ENCODE measurements around the gene SGMS1.

Gene SGMS1

DNA sequence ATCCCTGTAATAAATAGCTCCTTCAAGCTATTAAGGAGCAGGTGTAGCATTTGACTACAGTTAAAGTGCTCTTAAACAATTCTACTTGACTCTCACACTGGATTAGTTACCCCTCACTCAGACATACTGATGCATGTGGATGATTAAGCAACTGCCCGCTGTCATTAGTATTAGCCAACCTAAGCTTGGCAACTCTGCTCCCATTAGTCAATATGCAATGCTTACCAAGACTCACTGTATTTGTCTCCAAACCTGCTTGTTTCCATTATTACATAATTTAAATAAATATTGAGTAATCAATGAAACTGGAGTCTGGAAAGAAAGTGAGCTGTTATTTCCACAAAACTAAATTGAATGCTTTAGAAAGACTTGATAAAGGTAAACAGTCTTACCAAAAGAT, 228.5 kb downstream of the SGMS1 start:
- Histone ChIP-seq H3K36me3 (ENCODE audit: insufficient read depth, low read length) (no peaks in the 10 kb centered on the region), H3K4me1 (ENCODE audit: insufficient read depth, low read length, severe bottlenecking) (no peaks in the 10 kb centered on the region), H3K79me2 (ENCODE audit: insufficient read depth, low read length) (no peaks in the 10 kb centered on the region), H3K27ac (ENCODE audit: low read depth, low read length, poor library complexity, severe bottlenecking) (no peak overlapping the region), H3K9ac (ENCODE audit: low read length) (no peak overlapping the region), H3K27me3 (ENCODE audit: insufficient read depth, low read length) (no peaks in the 10 kb centered on the region), H3K9me2 (ENCODE audit: low read depth, low read length) (no peaks in the 10 kb centered on the region), H3K9me3 (ENCODE audit: low read length) (no peaks in the 10 kb centered on the region), H4K20me1 (ENCODE audit: insufficient read depth, low read length) (no peaks in the 10 kb centered on the region), H3K4me3 (ENCODE audit: low read depth, low read length, poor library complexity, severe bottlenecking) (no peak overlapping the region), H3K4me2 (ENCODE audit: low read length) (no peak overlapping the region), H2AFZ (ENCODE audit: low read length) (no peak overlapping the region), H3F3A (ENCODE audit: insufficient read depth, low read length) (no peaks in the 10 kb centered on the region)
- TF ChIP-seq, protein P1, sequence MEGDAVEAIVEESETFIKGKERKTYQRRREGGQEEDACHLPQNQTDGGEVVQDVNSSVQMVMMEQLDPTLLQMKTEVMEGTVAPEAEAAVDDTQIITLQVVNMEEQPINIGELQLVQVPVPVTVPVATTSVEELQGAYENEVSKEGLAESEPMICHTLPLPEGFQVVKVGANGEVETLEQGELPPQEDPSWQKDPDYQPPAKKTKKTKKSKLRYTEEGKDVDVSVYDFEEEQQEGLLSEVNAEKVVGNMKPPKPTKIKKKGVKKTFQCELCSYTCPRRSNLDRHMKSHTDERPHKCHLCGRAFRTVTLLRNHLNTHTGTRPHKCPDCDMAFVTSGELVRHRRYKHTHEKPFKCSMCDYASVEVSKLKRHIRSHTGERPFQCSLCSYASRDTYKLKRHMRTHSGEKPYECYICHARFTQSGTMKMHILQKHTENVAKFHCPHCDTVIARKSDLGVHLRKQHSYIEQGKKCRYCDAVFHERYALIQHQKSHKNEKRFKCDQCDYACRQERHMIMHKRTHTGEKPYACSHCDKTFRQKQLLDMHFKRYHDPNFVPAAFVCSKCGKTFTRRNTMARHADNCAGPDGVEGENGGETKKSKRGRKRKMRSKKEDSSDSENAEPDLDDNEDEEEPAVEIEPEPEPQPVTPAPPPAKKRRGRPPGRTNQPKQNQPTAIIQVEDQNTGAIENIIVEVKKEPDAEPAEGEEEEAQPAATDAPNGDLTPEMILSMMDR (IDR thresholded peaks at IDR 0.05; ENCODE audit: low read length): no peak
- TF ChIP-seq EZH2 (IDR thresholded peaks at IDR 0.05; ENCODE audit: borderline replicate concordance, low read length): no peak

DNA sequence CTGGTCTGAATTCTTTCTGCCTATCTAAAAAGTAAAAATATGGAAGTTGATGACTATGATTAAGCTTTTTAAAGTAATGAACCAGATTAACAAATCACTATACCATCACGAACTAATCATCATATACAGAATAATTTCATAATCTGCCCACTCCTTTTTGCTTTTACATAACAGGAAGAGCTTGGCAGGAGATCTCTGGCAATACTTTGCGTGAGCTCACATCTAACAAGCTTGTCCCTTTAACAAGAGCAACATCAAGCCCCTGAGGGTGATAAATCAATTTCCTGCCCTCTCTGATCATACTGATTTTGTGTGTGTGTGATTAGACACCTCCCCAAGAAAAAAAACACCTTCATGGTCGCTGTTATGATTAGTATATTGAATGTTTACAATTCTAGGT, 228.9 kb downstream of the SGMS1 start:
- no peak overlapping the region for H2AFZ ChIP-seq (ENCODE audit: low read length)
- H3K4me3 ChIP-seq (ENCODE audit: low read depth, low read length, poor library complexity, severe bottlenecking): no peak overlapping the region
- H3K79me2 ChIP-seq (ENCODE audit: insufficient read depth, low read length): no peaks in the 10 kb centered on the region
- no peaks in the 10 kb centered on the region for H3F3A ChIP-seq (ENCODE audit: insufficient read depth, low read length)
- H3K27me3 ChIP-seq (ENCODE audit: insufficient read depth, low read length): no peaks in the 10 kb centered on the region
- H3K4me1 ChIP-seq (ENCODE audit: insufficient read depth, low read length, severe bottlenecking): no peaks in the 10 kb centered on the region
- no peaks in the 10 kb centered on the region for H3K9me2 ChIP-seq (ENCODE audit: low read depth, low read length)
- no peaks in the 10 kb centered on the region for H4K20me1 ChIP-seq (ENCODE audit: insufficient read depth, low read length)
- H3K4me2 ChIP-seq (ENCODE audit: low read length): no peak overlapping the region
- H3K36me3 ChIP-seq (ENCODE audit: insufficient read depth, low read length): no peaks in the 10 kb centered on the region
- H3K9ac ChIP-seq (ENCODE audit: low read length): no peak overlapping the region
- no peaks in the 10 kb centered on the region for H3K9me3 ChIP-seq (ENCODE audit: low read length)
- H3K27ac ChIP-seq (ENCODE audit: low read depth, low read length, poor library complexity, severe bottlenecking): no peak overlapping the region
- no peak for TF ChIP-seq EZH2 (IDR thresholded peaks at IDR 0.05; ENCODE audit: borderline replicate concordance, low read length)
- TF ChIP-seq, protein P1 (IDR thresholded peaks at IDR 0.05; ENCODE audit: low read length): no peak

DNA sequence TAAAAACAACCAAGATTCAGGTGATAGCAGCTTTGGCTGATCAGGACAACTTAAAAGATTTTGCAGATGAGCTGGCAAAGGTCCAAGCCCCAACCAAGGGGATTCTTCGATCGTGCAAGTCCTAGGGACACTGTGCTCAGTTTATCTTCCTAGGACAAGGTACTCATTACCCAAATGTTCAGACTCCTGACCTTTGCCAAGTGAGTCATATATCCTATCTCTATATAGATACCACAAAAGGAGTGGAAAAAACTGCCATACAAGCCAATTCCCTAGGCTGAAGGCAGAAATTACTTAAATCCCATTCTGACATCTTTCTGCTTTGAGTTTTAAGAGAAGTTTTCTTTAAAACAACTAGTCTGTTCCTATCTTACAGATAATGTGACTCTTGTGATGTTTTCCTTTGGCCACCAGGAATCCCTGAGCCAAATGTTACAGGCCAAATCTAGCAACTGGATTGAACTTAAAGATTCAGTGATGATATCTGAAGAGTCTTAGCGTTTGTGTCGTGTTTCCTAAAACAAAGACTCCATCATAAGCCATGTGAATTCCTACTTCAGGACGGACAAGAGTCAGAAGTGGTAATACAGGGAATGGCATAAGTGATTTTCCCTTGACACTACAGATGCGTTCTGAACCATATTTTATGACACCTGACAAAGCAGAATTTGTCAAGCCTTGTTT, 229.8 kb downstream of the SGMS1 start:
- Histone ChIP-seq H4K20me1 (ENCODE audit: insufficient read depth, low read length) (no peaks in the 10 kb centered on the region), H3K9ac (ENCODE audit: low read length) (no peak overlapping the region), H3K4me2 (ENCODE audit: low read length) (no peak overlapping the region), H3K27ac (ENCODE audit: low read depth, low read length, poor library complexity, severe bottlenecking) (no peak overlapping the region), H3K9me3 (ENCODE audit: low read length) (no peaks in the 10 kb centered on the region), H3K4me1 (ENCODE audit: insufficient read depth, low read length, severe bottlenecking) (no peaks in the 10 kb centered on the region), H2AFZ (ENCODE audit: low read length) (no peak overlapping the region), H3K27me3 (ENCODE audit: insufficient read depth, low read length) (no peaks in the 10 kb centered on the region), H3K9me2 (ENCODE audit: low read depth, low read length) (no peaks in the 10 kb centered on the region), H3K79me2 (ENCODE audit: insufficient read depth, low read length) (no peaks in the 10 kb centered on the region), H3K4me3 (ENCODE audit: low read depth, low read length, poor library complexity, severe bottlenecking) (no peak overlapping the region), H3F3A (ENCODE audit: insufficient read depth, low read length) (no peaks in the 10 kb centered on the region), H3K36me3 (ENCODE audit: insufficient read depth, low read length) (no peaks in the 10 kb centered on the region)
- TF ChIP-seq EZH2 (IDR thresholded peaks at IDR 0.05; ENCODE audit: borderline replicate concordance, low read length): no peak
- TF ChIP-seq, protein P1 (IDR thresholded peaks at IDR 0.05; ENCODE audit: low read length): no peak

Measured in OCI-LY1 (cell line).